ENCODE results near the gene IFNA21.
"Not testable (repeated sequence)": the region's sequence is repeated elsewhere in the genome, so short reads cannot be mapped to it uniquely, and the experiment has no call there.

IFNA21 gene
- total RNA-seq: 0 reads per million in 2 experiments

- DNase-seq (ENCODE audit: low read depth): not testable (repeated sequence)
These were observed at the start of gene IFNA21 for GRCh38 chr9:21166560-21166959. TSS of gene IFNA21 (minus strand) at chr9:21166660. CDS start at chr9:21166612, 48 bp downstream.

- DNase-seq (ENCODE audit: low read depth): not testable (repeated sequence)
These were observed 47.2 kb upstream of the IFNA21 start for GRCh38 chr9:21213411-21214326.

DNA sequence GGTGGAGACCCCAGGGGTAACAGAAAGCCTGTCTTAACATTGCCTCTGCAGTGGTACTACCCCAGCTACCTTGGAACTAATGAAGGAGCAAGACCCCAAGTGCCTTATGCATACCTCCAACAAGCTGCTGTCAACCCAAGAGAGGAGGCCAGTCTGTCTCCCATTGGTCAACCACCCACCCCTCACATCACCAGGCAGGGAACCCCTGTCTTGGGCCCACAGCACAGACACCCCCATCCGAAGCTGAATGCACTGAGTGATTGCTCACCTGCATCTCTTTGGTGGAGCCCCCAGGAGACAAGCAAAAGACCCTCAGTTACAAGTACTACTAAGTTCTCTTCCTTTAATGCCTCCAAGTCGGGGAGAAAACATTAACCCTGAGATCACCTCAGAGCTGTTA lies 45.7 kb upstream of the IFNA21 start:
- not testable (repeated sequence) for DNase-seq (ENCODE audit: low read depth)

- not testable (repeated sequence) for DNase-seq (ENCODE audit: low read depth)
These were observed 44.3 kb upstream of the IFNA21 start for GRCh38 chr9:21210782-21211181.

DNA sequence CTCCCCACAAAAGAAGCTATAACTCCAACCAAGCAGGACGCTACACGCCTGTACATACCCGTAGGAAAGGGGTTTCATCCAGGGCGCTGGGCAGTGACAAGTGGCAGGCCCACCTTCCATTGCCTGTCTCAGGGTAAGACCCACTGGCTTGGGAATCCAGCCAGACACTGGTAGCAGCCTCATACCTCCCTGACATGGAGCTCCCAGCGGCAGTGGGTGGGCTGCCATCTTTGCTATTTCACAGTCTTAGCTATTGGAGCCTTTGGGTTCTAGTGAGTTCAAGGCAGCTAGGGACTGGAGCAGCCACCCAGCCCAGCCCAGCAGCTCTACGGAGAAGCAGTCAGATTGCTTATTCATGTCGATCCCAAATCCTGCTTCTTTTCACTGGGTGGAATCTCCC lies 43.9 kb upstream of the IFNA21 start:
- DNase-seq (ENCODE audit: low read depth): no peak

- not testable (repeated sequence) for DNase-seq (ENCODE audit: low read depth)
These were observed 40.6 kb upstream of the IFNA21 start, which contains the start of gene IFNA10 for GRCh38 chr9:21207043-21207442. TSS of gene IFNA10 (minus strand) at chr9:21207143. CDS start at chr9:21207097, 46 bp downstream.

DNA sequence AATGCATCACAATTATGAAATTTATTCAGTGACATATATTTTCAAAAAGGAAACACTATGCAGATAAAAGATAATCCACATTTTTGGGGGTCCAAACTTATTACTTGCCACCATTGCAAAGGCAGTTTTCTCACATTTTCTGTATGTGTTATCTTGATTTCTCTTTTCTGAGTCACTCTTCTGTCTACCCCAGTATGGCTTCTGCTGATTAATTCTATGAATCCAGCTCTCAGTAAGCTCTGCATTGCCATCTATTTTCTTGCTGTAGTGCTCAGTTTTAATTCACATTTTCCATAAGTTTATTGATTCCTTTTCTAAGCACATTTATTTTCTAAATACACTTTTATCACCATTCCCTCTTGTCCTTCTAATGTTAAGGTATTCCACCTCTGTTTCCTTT lies 38.7 kb upstream of the IFNA21 start:
- DNase-seq (ENCODE audit: low read depth): no peak

DNA sequence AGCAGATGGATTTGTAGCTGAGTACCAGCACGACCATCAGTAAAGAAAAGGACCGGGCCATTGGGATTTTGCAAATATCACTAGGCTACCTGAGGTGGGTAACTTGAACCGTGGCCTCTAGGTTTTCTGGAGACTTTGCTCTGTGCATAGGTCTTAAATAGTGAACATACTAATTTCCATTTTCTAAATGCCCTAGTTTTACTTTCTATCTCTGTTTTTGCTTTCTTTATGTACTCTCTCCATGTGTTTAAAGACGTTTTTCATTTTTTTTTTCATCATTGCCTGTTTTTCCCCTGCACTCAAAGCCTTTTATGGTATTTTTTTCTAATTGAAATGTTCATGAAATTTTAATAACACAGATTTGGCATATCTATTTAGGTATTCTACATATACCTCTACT lies 35.6 kb upstream of the IFNA21 start, which contains the start of gene IFNA7:
Gene IFNA7, minus strand, starts transcription at position 101 of the 400 bp plus-strand sequence. Its CDS starts 40 bp downstream, at position 61.
- DNase-seq (ENCODE audit: low read depth): not testable (repeated sequence)

DNA sequence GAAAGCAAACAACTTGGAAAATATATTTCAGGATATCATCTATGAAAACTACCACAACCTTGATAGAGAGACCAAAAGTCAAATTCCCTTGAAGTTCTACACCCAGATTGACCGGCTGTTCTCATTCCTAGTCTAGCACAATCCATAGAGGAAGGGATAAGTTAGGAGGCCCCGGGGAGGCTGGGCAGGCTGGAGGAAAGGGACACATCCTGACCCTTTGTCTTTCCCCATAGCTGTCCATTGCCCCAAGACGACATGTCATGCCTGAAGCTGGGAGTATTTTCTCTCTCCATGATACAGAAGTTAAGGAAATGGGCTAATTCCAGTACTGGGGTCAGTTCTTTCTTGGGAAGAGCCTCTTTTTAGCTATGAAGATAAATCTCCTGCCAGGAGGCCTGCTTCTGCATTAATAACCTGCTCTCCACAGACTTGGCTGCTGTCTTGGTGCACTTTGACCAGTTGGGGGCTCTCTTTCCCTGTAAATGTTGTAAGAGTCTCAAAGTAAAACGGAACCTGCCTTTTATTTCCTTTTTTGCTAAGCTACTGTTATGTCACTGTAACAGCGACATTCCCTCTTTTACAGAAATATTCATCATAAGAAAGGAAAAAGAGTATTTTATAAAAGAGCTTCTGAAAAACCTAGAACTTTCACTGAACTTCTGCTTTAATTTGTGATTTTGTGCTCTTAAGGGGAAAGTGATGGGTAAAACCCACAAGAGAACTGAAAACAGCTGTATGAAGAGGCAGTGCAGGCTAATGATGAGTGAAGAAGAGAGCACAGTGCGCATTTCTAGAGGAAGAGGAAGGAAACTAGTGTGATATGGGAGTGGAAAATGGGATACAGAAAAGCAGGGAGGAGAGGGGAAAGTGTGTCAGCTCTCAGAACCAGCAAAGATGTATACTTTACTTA lies 28.7 kb upstream of the IFNA21 start:
- DNase-seq (ENCODE audit: low read depth): peak; percentile 15

GRCh38 chr9:21187487-21187886 lies 21.0 kb upstream of the IFNA21 start, which contains the start of gene IFNA4:
TSS of gene IFNA4 (minus strand) at chr9:21187587. CDS start at chr9:21187531, 56 bp downstream.
- not testable (repeated sequence) for DNase-seq (ENCODE audit: low read depth)

DNA sequence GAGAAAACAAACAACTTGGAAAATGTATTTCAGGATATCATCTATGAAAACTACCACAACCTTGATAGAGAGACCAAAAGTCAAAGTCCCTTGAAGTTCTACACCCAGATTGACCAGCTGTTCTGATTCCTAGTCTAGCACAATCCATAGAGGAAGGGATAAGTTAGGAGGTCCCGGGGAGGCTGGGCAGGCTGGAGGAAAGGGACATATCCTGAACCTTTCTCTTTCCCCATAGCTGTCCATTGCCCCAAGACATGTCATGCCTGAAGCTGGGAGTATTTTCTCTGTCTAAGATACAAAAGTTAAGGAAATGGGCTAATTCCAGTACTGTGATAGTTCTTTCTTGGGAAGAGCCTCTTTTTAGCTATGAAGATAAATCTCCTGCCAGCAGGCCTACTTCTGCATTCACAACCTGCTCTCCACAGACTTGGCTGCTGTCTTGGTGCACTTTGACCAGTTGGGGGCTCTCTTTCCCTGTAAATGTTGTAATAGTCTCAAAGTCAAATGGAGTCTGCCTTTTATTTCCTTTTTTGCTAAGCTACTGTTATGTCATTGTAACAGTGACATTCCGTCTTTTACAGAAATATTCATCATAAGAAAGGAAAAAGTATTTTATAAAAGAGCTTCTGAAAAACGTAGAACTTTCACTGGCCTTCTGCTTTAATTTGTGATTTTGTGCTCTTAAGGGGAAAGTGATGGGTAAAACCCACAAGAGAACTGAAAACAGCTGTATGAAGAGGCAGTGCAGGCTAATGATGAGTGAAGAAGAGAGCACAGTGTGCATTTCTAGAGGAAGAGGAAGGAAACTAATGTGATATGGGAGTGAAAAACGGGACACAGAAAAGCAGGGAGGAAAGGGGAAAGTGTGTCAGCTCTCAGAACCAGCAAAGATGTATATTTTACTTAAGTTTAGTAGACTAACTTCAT lies 16.6 kb upstream of the IFNA21 start:
- DNase-seq (ENCODE audit: low read depth): not testable (repeated sequence)

GRCh38 chr9:21174671-21175070 lies 8.2 kb upstream of the IFNA21 start:
- no peak for DNase-seq (ENCODE audit: low read depth)

DNA sequence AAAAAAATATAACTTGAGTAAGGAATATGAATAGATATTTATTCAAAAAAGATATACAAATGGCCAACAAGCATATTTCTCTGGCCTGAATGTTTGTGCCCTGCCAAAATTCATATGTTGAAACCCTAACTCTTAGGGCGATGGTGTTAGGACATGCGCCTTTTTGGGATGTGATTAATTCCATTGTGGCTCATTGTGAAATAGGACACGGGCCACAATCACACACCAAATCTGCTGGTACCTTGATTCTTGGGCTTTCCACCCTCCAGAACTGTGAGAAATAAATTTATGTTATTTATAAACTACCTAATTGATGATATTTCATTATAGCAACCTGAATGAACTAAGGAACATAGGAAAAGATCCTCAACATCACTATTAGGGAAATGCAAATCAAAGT lies 5.7 kb upstream of the IFNA21 start:
- DNase-seq (ENCODE audit: low read depth): no peak

- DNase-seq (ENCODE audit: low read depth): no peak
These were observed 4.9 kb upstream of the IFNA21 start for GRCh38 chr9:21171351-21171750.

DNA sequence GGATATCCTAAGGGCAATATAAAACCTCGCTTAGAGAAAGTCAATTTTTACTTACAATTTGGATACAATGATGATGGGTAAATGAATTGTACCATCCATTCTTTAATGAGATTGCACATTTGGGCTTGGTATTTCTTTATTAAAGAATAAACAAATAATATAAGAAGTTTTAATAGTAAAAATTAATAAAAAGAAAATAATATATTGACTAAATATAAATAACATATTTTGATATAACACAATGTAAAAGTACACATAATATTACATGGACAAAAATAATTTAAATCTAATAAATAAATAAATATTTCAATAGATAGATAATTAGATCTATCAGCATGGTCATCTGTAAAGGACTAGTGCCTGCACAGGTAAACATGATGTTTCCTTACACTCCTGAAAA lies 944 bp downstream of the IFNA21 start:
- no peak for DNase-seq (ENCODE audit: low read depth)

GRCh38 chr9:21160178-21160577 lies 6.3 kb downstream of the IFNA21 start:
- no peak for DNase-seq (ENCODE audit: low read depth)

DNA sequence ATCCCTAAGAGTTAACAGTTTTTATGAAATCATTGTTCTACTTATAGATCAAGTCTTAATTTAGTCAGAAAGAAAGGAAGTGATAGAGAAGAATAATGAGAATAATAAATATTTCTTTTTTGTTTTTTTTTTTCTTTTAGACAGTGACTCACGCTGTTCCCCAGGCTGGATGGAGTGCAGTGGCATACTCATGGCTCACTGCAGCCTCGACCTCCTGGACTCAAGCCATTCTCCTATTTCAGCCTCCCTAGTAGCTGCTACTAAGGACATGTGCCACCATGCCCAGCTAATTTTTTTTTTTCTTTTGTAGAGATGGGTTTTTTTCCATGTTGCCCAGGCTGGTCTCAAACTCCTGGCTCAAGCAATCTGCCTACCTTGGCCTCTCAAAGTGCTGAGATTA lies 11.0 kb downstream of the IFNA21 start:
- DNase-seq (ENCODE audit: low read depth): no peak

GRCh38 chr9:21154018-21154608 lies 12.3 kb downstream of the IFNA21 start:
- no peak for DNase-seq (ENCODE audit: low read depth)

- no peak for DNase-seq (ENCODE audit: low read depth)
These were observed 13.0 kb downstream of the IFNA21 start for GRCh38 chr9:21153336-21154017.

DNA sequence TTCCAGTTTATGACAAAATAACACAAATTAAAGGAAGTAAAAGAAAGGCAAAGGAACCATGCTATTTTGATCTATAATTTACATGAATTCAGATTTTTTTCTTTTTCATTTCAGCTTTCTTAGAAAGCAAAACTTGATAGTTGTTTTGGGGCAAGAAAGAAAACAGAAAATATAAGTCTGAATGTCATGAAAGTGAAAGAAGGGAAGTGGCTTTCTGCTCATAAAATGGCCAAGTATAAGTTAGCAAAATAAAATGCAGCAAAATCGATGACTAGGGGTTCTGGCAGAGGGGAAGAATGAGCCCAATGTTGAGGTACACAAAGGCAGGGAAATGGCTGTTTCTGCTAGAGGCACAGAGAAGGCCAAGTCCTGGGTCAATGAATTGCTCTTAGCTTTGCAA lies 21.9 kb downstream of the IFNA21 start:
- no peak for DNase-seq (ENCODE audit: low read depth)
